GM23248 (cell line): Measurements from ENCODE around the gene MST1. TPM values are rescaled to one million over a fixed set of nuclear protein-coding genes. Genes with fewer than 3 reads are reported as not detected.

Experiments used
- DNase-seq: peaks from one replicate; pipeline ENCODE4 v3.0.0-alpha.2; 2015
- H2AFZ ChIP-seq: fragments of 200-600 bp; sonication (generic); 2 replicates; pipeline ENCODE4 v1.6.1; 2016; ENCODE audit warnings: antibody characterized with exemption
- H3F3A ChIP-seq: fragments of 200-600 bp; sonication (generic); 2 replicates; pipeline ENCODE4 v1.6.1; 2016; ENCODE audit warnings: mild to moderate bottlenecking, antibody characterized with exemption, mixed run types; ENCODE audit not compliant: insufficient read depth
- H3K27ac ChIP-seq: fragments of 200-600 bp; sonication (generic); 2 replicates; pipeline ENCODE4 v1.5.1; 2016; ENCODE audit warnings: mild to moderate bottlenecking
- H3K27me3 ChIP-seq: fragments of 200-600 bp; sonication (generic); replicated peaks from 2 replicates; pipeline ENCODE4 v1.6.1; 2016; ENCODE audit warnings: mild to moderate bottlenecking; ENCODE audit not compliant: insufficient read depth
- H3K36me3 ChIP-seq: fragments of 200-600 bp; sonication (generic); 2 replicates; pipeline ENCODE4 v1.6.1; 2016; ENCODE audit warnings: low read depth, mild to moderate bottlenecking
- H3K4me1 ChIP-seq: fragments of 200-600 bp; sonication (generic); 2 replicates; pipeline ENCODE4 v1.6.1; 2016; ENCODE audit warnings: mild to moderate bottlenecking; ENCODE audit not compliant: insufficient read depth
- H3K4me2 ChIP-seq: fragments of 200-600 bp; sonication (generic); one replicate; pipeline ENCODE4 v1.6.1; 2016; ENCODE audit warnings: mild to moderate bottlenecking; ENCODE audit not compliant: unreplicated experiment
- H3K4me3 ChIP-seq: fragments of 200-600 bp; sonication (generic); 2 replicates; pipeline ENCODE4 v1.5.1; 2016; ENCODE audit warnings: mild to moderate bottlenecking
- H3K79me2 ChIP-seq: fragments of 200-600 bp; sonication (generic); 2 replicates; pipeline ENCODE4 v1.6.1; 2016; ENCODE audit warnings: mild to moderate bottlenecking; ENCODE audit not compliant: insufficient read depth
- H3K9ac ChIP-seq: fragments of 200-600 bp; sonication (generic); 2 replicates; pipeline ENCODE4 v1.6.1; 2016; ENCODE audit warnings: mild to moderate bottlenecking
- H3K9me2 ChIP-seq: fragments of 200-600 bp; sonication (generic); 2 replicates; pipeline ENCODE4 v1.6.1; 2016; ENCODE audit warnings: mixed run types, mild to moderate bottlenecking, moderate library complexity; ENCODE audit not compliant: insufficient read depth
- H3K9me3 ChIP-seq: fragments of 200-600 bp; sonication (generic); one replicate; pipeline ENCODE4 v1.6.1; 2017; ENCODE audit warnings: low read depth
- H4K20me1 ChIP-seq: fragments of 200-600 bp; sonication (generic); 2 replicates; pipeline ENCODE4 v1.6.0; 2016; ENCODE audit not compliant: insufficient read depth
- EZH2 ChIP-seq: fragments of 200-600 bp; sonication (generic); IDR thresholded peaks from 2 replicates; pipeline ENCODE4 v1.6.1; 2018; ENCODE audit warnings: antibody characterized with exemption, mild to moderate bottlenecking; ENCODE audit not compliant: insufficient read depth, poor library complexity, severe bottlenecking
- EZH2phosphoT487 ChIP-seq: fragments of 200-600 bp; sonication (generic); IDR thresholded peaks from 2 replicates; pipeline ENCODE4 v1.6.1; 2018; ENCODE audit warnings: antibody characterized with exemption, moderate library complexity, mild to moderate bottlenecking, low read depth; ENCODE audit not compliant: insufficient read depth
- WGBS, 2 experiments: methylation state at CpG; one replicate each; pipeline ENCODE4 v1.1.6; 2015 to 2017; ENCODE audit warnings: low lambda C conversion rate in 2 of 2, low coverage in 1 of 2; ENCODE audit errors: missing lambda C conversion rate in 2 of 2; 5-methylcytosine and 5-hydroxymethylcytosine counted together
- in situ Hi-C: fragments of 300-500 bp; cut with MboI; formaldehyde crosslinking; loops from 2 replicates; pipeline ENCODE4 v1.15.0; 2020
- polyA plus RNA-seq: library from polyadenylated mRNA; unstranded; fragments of >200 nt; fragmentation: Nextera tagmentation; extraction: Ambion mirVana; gene quantifications from 2 replicates; pipeline ENCODE4 v1.2.1, GENCODE V29; 2016
- total RNA-seq: library from RNA; depleted of rRNA; stranded (reverse); fragments of >200 nt; shearing (Covaris generic); gene quantifications from 2 replicates; pipeline ENCODE4 v1.2.3, GENCODE V29; 2014

Gene MST1
- total and polyA plus RNA-seq, 2 experiments from 2014 or later = 3.0 to 6.4 TPM

GRCh38 chr3:49725906-49726681 lies 36.8 kb upstream of the MST1 start:
- Histone ChIP-seq H3K4me1 (peaks cover 7% of the 10 kb centered on the region; the same call in 1 of the 2 replicates), H3K27ac (no peak overlapping the region), H3F3A (no peaks in the 10 kb centered on the region; the same call in 1 of the 2 replicates), H3K4me2 (no peak overlapping the region), H3K4me3 (no peak overlapping the region), H3K36me3 (0 out of 2 replicates have a peak, but pooled peaks cover 3% of the 10 kb centered on the region), H3K27me3 (no peaks in the 10 kb centered on the region), H3K9me2 (no peaks in the 10 kb centered on the region), H3K79me2 (peaks cover 19% of the 10 kb centered on the region), H3K9me3 (no peaks in the 10 kb centered on the region), H4K20me1 (no peaks in the 10 kb centered on the region), H3K9ac (no peak overlapping the region), H2AFZ (no peak overlapping the region)
- in situ Hi-C loops = no loop called here
- DNase-seq = no peak
- TF ChIP-seq EZH2 (no peak), EZH2phosphoT487 (no peak)
- 90 to 95% methylated on average over 11 of the region's 11 CpGs for WGBS, 2 experiments

- no peaks in the 10 kb centered on the region for H3K9me3 ChIP-seq
- in situ Hi-C loops = no loop called here
- no peak for DNase-seq
- H2AFZ ChIP-seq = peak overlapping the region; percentile 67; the same call in 1 of the 2 replicates
- H3F3A ChIP-seq = peaks cover 10% of the 10 kb centered on the region; the same call in 1 of the 2 replicates
- WGBS, 2 experiments = 15 to 17% methylated on average over 6 of the region's 6 CpGs
- H3K4me1 ChIP-seq = peaks cover 7% of the 10 kb centered on the region; the same call in 1 of the 2 replicates
- no peaks in the 10 kb centered on the region for H4K20me1 ChIP-seq
- H3K27me3 ChIP-seq = no peaks in the 10 kb centered on the region
- no peak for TF ChIP-seq EZH2
- TF ChIP-seq EZH2phosphoT487 = no peak
- peaks cover 18% of the 10 kb centered on the region for H3K79me2 ChIP-seq
- H3K36me3 ChIP-seq = 0 out of 2 replicates have a peak, but pooled peaks cover 3% of the 10 kb centered on the region
- H3K9me2 ChIP-seq = no peaks in the 10 kb centered on the region
- peak overlapping the region; percentile 96 for H3K27ac ChIP-seq
- H3K9ac ChIP-seq = peak overlapping the region; percentile 100
- H3K4me3 ChIP-seq = peak overlapping the region; percentile 80
- H3K4me2 ChIP-seq = peak overlapping the region; percentile 90
Observed at GRCh38 chr3:49724586-49724985, 35.3 kb upstream of the MST1 start.

GRCh38 chr3:49723628-49724551 lies 34.6 kb upstream of the MST1 start, which contains the start of gene GMPPB:
TSS of gene GMPPB (minus strand) at chr3:49723951. CDS start at chr3:49723726, 225 bp downstream.
- no peaks in the 10 kb centered on the region for H3K9me2 ChIP-seq
- in situ Hi-C loops = no loop called here
- peak within 1 kb of the TSS; percentile 90 for H3K4me2 ChIP-seq
- no peaks in the 10 kb centered on the region for H3K27me3 ChIP-seq
- H3K79me2 ChIP-seq = peaks cover 18% of the 10 kb centered on the region
- no peaks in the 10 kb centered on the region for H4K20me1 ChIP-seq
- no peaks in the 10 kb centered on the region for H3K9me3 ChIP-seq
- WGBS, 2 experiments = 1% methylated on average over 68 to 90 of the region's 102 CpGs
- peak; percentile 100 for DNase-seq
- H3K36me3 ChIP-seq = 0 out of 2 replicates have a peak, but pooled peaks cover 1% of the 10 kb centered on the region
- H3F3A ChIP-seq = peaks cover 10% of the 10 kb centered on the region; the same call in 1 of the 2 replicates
- TF ChIP-seq EZH2 (no peak), EZH2phosphoT487 (no peak)
- peak within 1 kb of the TSS; percentile 96 for H3K27ac ChIP-seq
- peak within 1 kb of the TSS; percentile 100 for H3K9ac ChIP-seq
- H3K4me3 ChIP-seq = peak within 1 kb of the TSS; percentile 95
- peak within 1 kb of the TSS; percentile 67 for H2AFZ ChIP-seq
- peaks cover 7% of the 10 kb centered on the region; the same call in 1 of the 2 replicates for H3K4me1 ChIP-seq

GRCh38 chr3:49723296-49723627 lies 34.0 kb upstream of the MST1 start:
- peak; percentile 76 for DNase-seq
- TF ChIP-seq EZH2 (no peak), EZH2phosphoT487 (no peak)
- H3K27me3 ChIP-seq = no peaks in the 10 kb centered on the region
- peaks cover 10% of the 10 kb centered on the region; the same call in 1 of the 2 replicates for H3F3A ChIP-seq
- H3K36me3 ChIP-seq = no peaks in the 10 kb centered on the region
- peaks cover 7% of the 10 kb centered on the region; the same call in 1 of the 2 replicates for H3K4me1 ChIP-seq
- H3K9me2 ChIP-seq = no peaks in the 10 kb centered on the region
- peak overlapping the region; percentile 32; the same call in 1 of the 2 replicates for H2AFZ ChIP-seq
- peak overlapping the region; percentile 79 for H3K4me2 ChIP-seq
- peaks cover 18% of the 10 kb centered on the region for H3K79me2 ChIP-seq
- peak overlapping the region; percentile 94 for H3K27ac ChIP-seq
- H3K4me3 ChIP-seq = peak overlapping the region; percentile 95
- H3K9ac ChIP-seq = peak overlapping the region; percentile 100
- in situ Hi-C loops = no loop called here
- no peaks in the 10 kb centered on the region for H4K20me1 ChIP-seq
- no peaks in the 10 kb centered on the region for H3K9me3 ChIP-seq
- 1 to 2% methylated on average over 18 to 20 of the region's 20 CpGs for WGBS, 2 experiments
